SK-N-SH treated with all-trans-retinoic acid at 6 μM for 48 hours (cell line): ENCODE measurements around the gene GGNBP2.

Experiments
- ATAC-seq: fragments of 200-7000 bp; cut with Tn5 transposase; 3 replicates; pipeline ENCODE4 v1.9.1; 2020; ENCODE audit warnings: mild to moderate bottlenecking, moderate library complexity
- ARNTL ChIP-seq: fragments of 450-650 bp; formaldehyde crosslinking; IDR thresholded peaks from 2 replicates; pipeline ENCODE4 v1.5.0; 2020; ENCODE audit warnings: low read depth, mild to moderate bottlenecking, moderate library complexity, borderline replicate concordance
- BACH2 ChIP-seq: fragments of 250-450 bp; sonication (Bioruptor Pico); IDR thresholded peaks from 2 replicates; pipeline ENCODE4 v1.9.0; 2021; ENCODE audit warnings: mild to moderate bottlenecking, borderline replicate concordance
- CSDC2 ChIP-seq: fragments of 250-450 bp; sonication (Bioruptor Pico); IDR thresholded peaks from 2 replicates; pipeline ENCODE4 v1.5.0; 2020; ENCODE audit warnings: mild to moderate bottlenecking, moderate library complexity
- ESRRG ChIP-seq: fragments of 250-450 bp; sonication (Bioruptor Pico); IDR thresholded peaks from 2 replicates; pipeline ENCODE4 v1.6.1; 2021; ENCODE audit warnings: mild to moderate bottlenecking
- GLIS3 ChIP-seq: fragments of 250-450 bp; sonication (Bioruptor Pico); IDR thresholded peaks from 2 replicates; pipeline ENCODE4 v1.5.0; 2020; ENCODE audit warnings: mild to moderate bottlenecking, moderate library complexity
- OSR1 ChIP-seq: fragments of 250-450 bp; sonication (Bioruptor Pico); IDR thresholded peaks from 2 replicates; pipeline ENCODE4 v1.8.0; 2022; ENCODE audit warnings: moderate library complexity, mild to moderate bottlenecking, inconsistent platforms
- PATZ1 ChIP-seq: fragments of 250-450 bp; sonication (Bioruptor Pico); IDR thresholded peaks from 2 replicates; pipeline ENCODE4 v1.8.0; 2020; ENCODE audit warnings: mild to moderate bottlenecking, moderate library complexity, borderline replicate concordance
- POU6F1 ChIP-seq: fragments of 250-450 bp; sonication (Bioruptor Pico); IDR thresholded peaks from 2 replicates; pipeline ENCODE4 v1.8.0; 2021; ENCODE audit warnings: low read depth, mild to moderate bottlenecking, moderate library complexity, borderline replicate concordance
- PPARA ChIP-seq: fragments of 250-450 bp; sonication (Bioruptor Pico); IDR thresholded peaks from 2 replicates; pipeline ENCODE4 v1.5.0; 2020; ENCODE audit warnings: mild to moderate bottlenecking, borderline replicate concordance
- SNAI2 ChIP-seq: fragments of 250-450 bp; sonication (Bioruptor Pico); IDR thresholded peaks from 2 replicates; pipeline ENCODE4 v1.5.0; 2020; ENCODE audit warnings: mild to moderate bottlenecking, moderate library complexity
- TCF4 ChIP-seq: fragments of 250-450 bp; sonication (Bioruptor Pico); IDR thresholded peaks from 2 replicates; pipeline ENCODE4 v1.8.0; 2021; ENCODE audit warnings: mild to moderate bottlenecking, moderate library complexity, borderline replicate concordance
- ZFP3 ChIP-seq: fragments of 250-450 bp; sonication (Bioruptor Pico); IDR thresholded peaks from 2 replicates; pipeline ENCODE4 v1.5.0; 2020; ENCODE audit warnings: mild to moderate bottlenecking, moderate library complexity
- ZFP30 ChIP-seq: fragments of 450-650 bp; formaldehyde crosslinking; IDR thresholded peaks from 2 replicates; pipeline ENCODE4 v1.5.0; 2022; ENCODE audit warnings: mild to moderate bottlenecking, moderate library complexity
- ZNF565 ChIP-seq: fragments of 450-650 bp; formaldehyde crosslinking; conservative IDR thresholded peaks from 2 replicates; pipeline ENCODE4 v1.5.0; 2020; ENCODE audit warnings: low read depth, mild to moderate bottlenecking, moderate library complexity
- ZNF70 ChIP-seq: fragments of 450-650 bp; formaldehyde crosslinking; IDR thresholded peaks from 2 replicates; pipeline ENCODE4 v1.5.0; 2020; ENCODE audit warnings: mild to moderate bottlenecking, moderate library complexity
- ZNF8 ChIP-seq: fragments of 450-650 bp; formaldehyde crosslinking; IDR thresholded peaks from 2 replicates; pipeline ENCODE4 v1.5.0; 2020; ENCODE audit warnings: mild to moderate bottlenecking, moderate library complexity
- TF ChIP-seq, protein P1 (sequence below): fragments of 250-450 bp; sonication (Bioruptor Pico); IDR thresholded peaks from 2 replicates; pipeline ENCODE4 v1.5.0; 2020; ENCODE audit warnings: mild to moderate bottlenecking, moderate library complexity
- TF ChIP-seq, protein P2 (sequence below): fragments of 250-450 bp; sonication (Bioruptor Pico); IDR thresholded peaks from 2 replicates; pipeline ENCODE4 v1.5.1; 2020; ENCODE audit warnings: low read depth, mild to moderate bottlenecking, moderate library complexity

Gene GGNBP2

GRCh38 chr17:36597866-36598777 is 53.4 kb downstream of the GGNBP2 start:
- no peak for ATAC-seq
- TF ChIP-seq SNAI2 (CRISPR knock-in tag) = no peak
- no peak for TF ChIP-seq ZFP3 (CRISPR knock-in tag)
- no peak for TF ChIP-seq TCF4
- no peak for TF ChIP-seq ARNTL (CRISPR knock-in tag)
- no peak for TF ChIP-seq BACH2 (CRISPR knock-in tag)
- no peak for TF ChIP-seq PPARA (CRISPR knock-in tag)
- no peak for TF ChIP-seq POU6F1 (CRISPR knock-in tag)
- TF ChIP-seq, protein P1, sequence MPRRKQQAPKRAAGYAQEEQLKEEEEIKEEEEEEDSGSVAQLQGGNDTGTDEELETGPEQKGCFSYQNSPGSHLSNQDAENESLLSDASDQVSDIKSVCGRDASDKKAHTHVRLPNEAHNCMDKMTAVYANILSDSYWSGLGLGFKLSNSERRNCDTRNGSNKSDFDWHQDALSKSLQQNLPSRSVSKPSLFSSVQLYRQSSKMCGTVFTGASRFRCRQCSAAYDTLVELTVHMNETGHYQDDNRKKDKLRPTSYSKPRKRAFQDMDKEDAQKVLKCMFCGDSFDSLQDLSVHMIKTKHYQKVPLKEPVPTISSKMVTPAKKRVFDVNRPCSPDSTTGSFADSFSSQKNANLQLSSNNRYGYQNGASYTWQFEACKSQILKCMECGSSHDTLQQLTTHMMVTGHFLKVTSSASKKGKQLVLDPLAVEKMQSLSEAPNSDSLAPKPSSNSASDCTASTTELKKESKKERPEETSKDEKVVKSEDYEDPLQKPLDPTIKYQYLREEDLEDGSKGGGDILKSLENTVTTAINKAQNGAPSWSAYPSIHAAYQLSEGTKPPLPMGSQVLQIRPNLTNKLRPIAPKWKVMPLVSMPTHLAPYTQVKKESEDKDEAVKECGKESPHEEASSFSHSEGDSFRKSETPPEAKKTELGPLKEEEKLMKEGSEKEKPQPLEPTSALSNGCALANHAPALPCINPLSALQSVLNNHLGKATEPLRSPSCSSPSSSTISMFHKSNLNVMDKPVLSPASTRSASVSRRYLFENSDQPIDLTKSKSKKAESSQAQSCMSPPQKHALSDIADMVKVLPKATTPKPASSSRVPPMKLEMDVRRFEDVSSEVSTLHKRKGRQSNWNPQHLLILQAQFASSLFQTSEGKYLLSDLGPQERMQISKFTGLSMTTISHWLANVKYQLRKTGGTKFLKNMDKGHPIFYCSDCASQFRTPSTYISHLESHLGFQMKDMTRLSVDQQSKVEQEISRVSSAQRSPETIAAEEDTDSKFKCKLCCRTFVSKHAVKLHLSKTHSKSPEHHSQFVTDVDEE (CRISPR knock-in tag) = no peak
- no peak for TF ChIP-seq ZFP30 (CRISPR knock-in tag)
- no peak for TF ChIP-seq ZNF70 (CRISPR knock-in tag)
- no peak for TF ChIP-seq GLIS3 (CRISPR knock-in tag)

GRCh38 chr17:36598951-36599401 is 54.3 kb downstream of the GGNBP2 start:
- TF ChIP-seq ZNF565 (no peak), PPARA (CRISPR knock-in tag) (no peak), OSR1 (CRISPR knock-in tag) (no peak), CSDC2 (CRISPR knock-in tag) (no peak), ZNF8 (CRISPR knock-in tag) (no peak)
- TF ChIP-seq, protein P2, sequence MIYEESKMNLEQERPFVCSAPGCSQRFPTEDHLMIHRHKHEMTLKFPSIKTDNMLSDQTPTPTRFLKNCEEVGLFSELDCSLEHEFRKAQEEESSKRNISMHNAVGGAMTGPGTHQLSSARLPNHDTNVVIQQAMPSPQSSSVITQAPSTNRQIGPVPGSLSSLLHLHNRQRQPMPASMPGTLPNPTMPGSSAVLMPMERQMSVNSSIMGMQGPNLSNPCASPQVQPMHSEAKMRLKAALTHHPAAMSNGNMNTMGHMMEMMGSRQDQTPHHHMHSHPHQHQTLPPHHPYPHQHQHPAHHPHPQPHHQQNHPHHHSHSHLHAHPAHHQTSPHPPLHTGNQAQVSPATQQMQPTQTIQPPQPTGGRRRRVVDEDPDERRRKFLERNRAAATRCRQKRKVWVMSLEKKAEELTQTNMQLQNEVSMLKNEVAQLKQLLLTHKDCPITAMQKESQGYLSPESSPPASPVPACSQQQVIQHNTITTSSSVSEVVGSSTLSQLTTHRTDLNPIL = no peak
- TF ChIP-seq, protein P1 (CRISPR knock-in tag) = no peak
- ATAC-seq = no peak

GRCh38 chr17:36599546-36600250 is 55.0 kb downstream of the GGNBP2 start:
- ATAC-seq = no peak
- TF ChIP-seq ZFP3 (CRISPR knock-in tag) = no peak
- TF ChIP-seq PATZ1 (CRISPR knock-in tag) = no peak
- TF ChIP-seq ZNF70 (CRISPR knock-in tag) = no peak
- no peak for TF ChIP-seq POU6F1 (CRISPR knock-in tag)
- TF ChIP-seq ESRRG (CRISPR knock-in tag) = no peak
- TF ChIP-seq, protein P2 = no peak
- no peak for TF ChIP-seq ZNF565
- TF ChIP-seq, all 23 proteins: peak for 0
